HG03095 (cell line): ENCODE data around the gene PDGFB.

Experiments used
- ATAC-seq: cut with Tn5 transposase; IDR thresholded peaks from one replicate; pipeline ENCODE4 v1.9.1; 2021; ENCODE audit warnings: moderate library complexity; ENCODE audit not compliant: unreplicated experiment

Gene PDGFB

DNA sequence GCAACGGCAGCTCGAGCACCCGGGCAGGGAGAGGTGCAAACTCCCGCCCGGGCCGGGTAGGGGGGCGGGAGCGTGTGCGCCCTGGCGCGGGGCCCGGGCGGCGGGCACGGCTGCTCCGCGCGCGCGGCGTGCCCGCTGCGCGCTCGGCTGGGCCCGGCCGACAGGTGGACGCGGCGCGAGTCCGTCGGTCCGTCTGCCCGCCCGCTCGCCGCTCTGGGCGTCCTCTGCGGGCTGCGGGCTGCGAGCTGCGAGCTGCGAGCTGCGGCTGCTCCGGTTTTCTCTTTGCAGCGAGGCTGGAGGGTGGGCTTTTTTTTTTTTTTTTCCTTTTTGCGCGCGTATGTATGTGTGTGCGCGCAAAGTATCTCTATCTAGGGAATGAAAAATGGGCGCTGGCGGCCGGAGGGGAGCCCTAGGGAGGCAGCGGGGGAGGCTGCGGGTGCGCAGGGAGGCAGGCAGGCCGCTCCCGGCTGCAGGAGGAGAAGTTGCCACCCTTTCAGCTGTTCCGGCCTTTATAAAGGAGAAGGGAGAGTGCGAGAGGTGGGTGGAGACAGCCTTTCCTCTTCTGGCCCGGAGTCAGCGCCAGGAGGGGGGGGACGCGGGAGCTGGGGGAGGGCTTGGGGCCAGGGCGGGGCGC lies at the start of gene PDGFB:
Gene PDGFB (minus strand): TSS at position 487 of the 634 bp plus-strand sequence. CDS start 1,019 bp downstream, outside the sequence.
- no peak for ATAC-seq

DNA sequence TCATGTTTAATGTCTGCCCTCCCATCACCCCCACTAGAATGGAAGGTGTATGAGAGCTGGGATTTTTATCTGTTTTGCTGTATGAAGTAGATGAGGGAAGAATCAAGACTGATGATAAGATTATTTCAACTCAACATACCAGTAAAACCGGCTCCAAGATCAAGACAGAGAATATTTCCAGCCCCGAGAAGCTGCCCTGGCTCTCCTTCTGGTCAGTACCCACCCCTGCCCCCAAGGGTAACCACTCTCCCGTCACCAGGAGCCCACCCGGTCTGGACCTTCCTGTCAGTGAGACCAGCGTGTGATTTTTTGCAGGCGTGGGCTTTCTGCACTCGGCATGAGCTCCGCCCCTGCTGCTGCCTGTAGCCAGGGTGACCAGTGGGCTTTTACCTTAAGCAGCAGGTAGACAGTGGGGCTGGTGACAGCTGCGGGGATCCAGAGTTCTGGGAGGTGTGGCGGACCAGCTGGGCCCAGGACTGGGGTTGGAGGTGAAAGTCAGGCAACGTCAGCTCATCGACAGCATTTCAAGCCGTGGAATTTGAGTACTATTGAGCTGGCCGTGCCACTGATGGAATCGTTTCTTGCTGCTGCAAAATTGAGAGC lies 49.1 kb upstream of the PDGFB start:
- no peak for ATAC-seq

DNA sequence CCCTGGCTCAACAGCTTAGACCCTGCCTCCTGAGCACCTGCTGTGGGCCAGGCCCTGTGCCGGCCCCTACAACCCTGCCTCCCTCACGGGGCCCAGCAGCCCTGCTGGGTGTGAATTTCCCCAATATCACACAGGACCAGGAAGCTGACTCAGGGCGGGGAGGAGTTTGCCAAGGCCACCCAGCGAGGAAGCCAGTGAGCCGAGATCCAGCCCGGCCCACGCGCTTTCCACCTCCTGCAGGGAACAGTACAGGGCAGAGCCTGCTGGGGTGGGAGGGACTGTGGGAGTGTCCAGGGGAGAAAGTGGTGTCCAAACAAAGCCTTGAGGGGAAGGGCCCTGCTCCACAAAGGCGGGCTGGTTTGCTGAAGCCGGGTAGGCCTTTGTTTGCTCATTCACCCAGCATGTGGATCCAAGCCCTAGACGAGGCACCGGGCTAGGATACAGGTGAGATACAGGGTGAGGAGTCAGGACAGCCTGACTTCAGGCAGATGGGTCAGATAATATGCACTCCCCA lies 47.8 kb upstream of the PDGFB start:
- ATAC-seq, result no peak

DNA sequence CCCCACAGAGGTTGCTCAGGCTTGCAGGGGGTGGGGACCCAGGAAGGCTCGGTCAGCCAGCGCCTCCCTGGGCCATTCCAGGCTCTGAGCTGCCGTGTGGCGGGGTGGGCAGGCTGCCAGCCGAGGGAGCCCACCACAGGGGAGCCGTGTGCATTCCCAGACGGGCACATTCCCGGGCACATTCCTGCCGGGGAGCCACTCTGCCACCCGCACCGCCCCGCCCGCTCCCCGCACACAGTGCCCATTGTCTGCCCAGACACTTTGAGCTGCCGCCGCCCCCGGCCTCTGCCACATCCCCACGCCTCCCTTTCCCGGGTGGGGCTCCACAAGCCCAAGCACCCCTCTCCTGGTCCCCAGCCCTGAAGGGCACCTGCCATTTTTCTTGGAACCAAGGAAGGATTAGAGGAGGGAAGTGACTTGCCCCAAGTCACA lies 47.3 kb upstream of the PDGFB start:
- no peak for ATAC-seq

DNA sequence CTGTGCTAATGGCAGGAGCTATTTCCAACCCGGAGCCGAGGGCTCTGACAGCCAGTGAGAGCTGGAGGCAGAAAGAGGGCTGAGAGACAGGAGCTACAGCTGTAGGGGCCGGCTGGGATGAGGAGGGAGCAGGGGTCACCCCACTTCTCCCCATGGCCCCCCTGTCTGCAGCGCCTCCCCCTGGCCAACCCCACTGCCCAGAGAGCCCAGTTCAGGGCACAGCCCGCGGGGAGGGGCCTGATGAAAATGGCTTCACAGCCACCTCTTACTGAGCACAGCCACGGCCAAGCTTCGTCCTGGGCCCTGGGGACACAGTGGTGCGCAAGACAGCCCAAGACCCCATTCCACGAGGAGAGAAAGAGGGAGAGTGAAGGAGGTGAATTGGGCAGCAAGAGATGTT lies 46.7 kb upstream of the PDGFB start:
- ATAC-seq, result no peak

DNA sequence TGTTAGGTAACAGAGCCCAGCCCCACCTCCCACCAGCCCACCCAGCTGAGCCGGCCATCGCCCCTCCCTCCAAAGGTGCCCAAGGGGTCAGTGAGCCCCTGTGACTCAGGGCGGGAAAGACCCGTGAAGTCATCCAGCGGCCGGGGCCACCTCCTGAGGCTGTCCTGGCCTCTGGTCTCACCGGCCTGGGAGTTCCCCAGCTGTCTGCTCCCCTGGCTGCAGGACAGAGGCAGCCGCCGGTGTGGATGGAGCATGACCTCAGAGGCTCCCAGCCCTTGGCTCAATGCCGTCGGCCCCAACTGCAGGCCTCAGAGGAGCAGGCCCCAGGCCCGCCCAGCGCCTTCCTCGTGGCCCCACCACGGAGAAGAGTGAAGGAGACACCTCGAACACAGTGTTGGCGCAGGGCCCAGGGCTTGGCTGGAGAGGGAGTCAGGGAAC lies 46.0 kb upstream of the PDGFB start:
- no peak for ATAC-seq

DNA sequence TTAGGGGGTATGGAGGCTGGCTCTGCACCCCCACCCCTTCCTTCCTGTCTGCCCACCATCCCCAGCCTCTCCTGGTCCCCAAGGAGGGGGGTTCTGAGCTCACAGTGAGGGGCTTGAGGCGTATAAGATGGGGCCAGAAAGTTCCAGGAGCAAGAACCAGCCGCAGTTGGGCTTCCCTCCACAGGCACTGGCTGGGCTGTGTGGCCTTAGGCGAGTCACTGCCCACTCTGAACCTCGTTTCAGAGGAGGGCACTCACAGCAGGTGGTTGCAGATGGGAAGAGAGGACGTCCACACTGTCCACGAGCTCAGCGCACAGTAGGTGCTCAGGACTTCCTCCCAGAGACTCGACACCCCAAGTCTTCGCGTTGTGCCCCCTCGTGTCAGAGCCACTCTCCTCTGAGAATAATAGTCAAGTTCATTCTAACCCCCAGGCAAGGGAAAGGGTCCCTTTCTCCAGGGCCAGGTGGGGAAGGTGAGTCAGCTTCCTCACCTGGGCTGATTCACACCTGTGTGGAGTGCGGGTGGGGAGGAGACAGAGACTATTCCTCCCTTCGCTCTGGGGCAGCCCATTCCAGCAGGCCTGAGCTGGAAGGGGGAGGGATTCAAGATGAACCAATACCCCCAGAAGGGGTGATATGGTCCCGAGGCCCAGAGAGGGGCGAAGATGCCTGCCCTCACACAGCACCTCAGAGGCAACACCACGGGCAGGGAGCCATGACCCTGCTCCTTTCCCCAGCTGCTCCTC lies 45.4 kb upstream of the PDGFB start:
- ATAC-seq, result no peak

DNA sequence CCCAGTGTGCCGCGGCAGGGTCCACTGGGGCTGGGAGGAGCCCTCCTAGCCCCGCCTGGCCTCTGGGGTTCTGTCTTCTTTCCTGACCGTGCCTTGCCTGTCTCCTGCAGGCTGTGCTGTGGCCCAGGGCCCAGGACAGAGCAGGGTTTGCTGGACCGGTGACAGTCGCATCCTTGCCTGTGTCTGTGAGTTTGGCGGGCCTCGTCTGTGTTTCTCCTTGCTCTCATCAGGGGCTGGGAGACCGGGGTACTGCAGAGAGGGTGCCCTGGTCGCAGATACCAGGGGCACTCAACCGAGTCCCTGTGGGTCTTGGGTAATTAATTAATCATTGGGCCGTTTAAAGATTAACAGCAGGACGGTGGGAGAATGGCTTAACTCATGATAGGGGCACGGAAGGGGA lies 44.8 kb upstream of the PDGFB start:
- ATAC-seq, result no peak

DNA sequence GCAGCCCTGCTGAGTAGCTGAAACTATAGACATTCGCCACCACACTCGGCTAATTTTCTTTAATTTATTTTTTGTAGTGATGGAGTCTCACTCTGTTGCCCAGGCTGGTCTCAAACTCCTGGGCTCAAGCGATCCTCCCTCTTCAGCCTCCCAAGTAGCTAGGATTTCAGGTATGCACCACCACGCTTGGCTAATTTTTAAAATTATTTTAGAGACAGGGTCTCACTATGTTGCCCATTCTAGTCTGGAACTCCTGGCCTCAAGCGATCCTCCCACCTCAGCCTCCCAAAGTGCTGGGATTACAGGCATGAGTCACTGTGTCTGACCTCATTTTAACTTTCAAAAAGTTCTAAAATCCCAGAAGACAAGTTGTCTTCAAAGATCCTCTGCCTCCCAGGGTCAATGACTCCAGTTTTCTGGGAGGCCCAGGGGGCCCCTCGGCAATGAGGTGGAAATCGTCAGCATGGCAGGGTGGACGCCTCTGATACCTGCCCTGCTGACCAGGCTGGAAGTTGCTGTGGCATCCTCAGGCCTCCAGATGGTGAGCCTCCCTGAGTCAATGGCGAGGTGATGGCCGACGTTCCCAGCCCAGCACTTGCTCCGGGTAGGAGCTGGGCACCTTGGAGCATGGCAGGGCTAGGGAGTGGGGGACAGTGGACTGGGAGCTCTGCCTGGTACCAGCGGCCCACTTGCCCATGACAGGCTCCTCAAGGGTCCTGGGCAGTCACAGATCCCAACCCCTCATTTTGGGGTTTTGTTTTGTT lies 43.5 kb upstream of the PDGFB start:
- no peak for ATAC-seq

DNA sequence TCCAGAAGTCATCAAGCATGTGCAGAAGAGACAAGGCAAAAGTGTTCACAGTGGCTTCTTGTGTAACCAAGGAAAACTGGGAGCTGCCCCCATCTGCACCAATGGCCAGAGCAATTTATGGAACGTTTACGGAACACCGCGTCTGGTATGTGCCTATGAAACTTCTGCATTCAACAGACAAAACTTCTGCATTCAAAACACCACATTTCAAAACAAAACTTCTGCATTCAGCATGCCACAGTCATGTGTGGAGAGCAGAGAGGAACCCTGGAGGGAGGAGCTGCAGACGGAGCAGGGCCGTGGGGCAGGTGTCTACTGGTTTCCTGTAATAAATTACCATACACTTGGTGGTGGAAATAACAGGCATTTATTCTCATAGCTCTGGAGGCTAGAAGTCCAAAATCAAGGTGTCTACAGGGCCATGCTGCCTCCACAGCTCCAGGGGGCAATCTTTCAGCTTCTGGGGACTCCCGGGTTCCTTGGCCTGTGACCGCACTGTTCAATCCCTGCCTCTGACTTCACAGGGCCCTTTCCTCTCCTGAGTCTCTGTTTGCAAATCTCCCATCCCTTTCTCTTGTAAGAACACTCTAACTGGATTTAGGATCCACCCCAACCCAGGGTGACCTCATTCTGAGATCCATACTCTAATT lies 42.4 kb upstream of the PDGFB start:
- ATAC-seq, result no peak

DNA sequence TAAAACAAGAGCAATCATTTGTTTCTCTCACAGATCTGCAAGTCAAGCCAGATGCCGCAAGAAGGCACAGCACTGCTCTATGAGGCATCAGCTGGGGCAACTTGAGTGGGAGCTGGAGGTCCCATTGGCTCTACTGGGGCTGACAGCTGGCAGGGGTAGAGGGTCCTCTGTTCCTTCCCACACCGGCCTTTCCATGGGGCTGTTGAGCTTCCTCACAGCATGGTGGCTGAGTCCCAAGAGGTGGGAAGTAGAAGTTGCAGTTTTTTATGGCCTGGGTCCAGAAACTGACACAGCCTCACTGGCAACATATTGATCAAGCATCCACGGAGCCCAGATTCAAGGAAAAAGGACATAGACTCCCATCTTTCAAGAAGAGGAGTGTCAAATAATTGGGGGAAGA lies 40.2 kb upstream of the PDGFB start:
- no peak for ATAC-seq

DNA sequence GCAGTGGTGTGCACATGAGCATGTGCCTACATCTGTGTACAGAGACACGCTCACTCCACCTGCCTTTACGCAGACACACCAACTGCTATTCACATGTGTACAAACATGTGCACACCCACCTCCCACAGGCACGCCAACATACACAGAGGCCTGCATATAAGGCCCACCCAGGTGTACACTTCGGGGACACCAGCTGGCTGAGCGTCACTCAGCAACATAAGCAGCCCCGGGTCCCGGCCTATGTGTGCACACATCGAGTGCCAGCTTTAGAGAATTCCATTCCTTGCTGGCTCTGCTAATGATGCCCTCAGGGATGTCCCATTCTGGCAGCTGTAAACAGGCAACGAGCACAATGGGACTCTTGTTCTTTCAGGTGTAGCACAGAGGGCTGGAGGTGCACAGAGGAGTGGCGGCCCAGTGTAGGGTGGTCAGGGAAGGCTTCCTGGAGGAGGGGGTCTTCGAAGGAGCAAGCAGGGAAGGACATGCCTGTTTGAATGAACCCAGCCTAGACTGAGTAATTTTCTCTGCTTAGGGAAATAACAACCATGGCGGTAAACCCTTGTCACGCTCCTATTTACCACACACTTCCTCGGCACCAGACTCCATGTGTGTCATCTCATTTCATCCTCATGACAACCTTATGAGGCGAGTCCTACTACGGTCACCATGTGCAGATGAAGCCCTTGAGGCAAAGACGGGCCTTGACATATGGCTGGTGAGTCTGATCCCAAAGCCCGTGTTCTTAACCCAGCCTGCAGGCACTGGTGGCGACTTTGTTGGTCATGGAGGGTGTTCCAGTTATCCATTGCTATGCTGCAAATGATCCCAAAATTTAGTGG lies 39.6 kb upstream of the PDGFB start:
- ATAC-seq, result no peak

DNA sequence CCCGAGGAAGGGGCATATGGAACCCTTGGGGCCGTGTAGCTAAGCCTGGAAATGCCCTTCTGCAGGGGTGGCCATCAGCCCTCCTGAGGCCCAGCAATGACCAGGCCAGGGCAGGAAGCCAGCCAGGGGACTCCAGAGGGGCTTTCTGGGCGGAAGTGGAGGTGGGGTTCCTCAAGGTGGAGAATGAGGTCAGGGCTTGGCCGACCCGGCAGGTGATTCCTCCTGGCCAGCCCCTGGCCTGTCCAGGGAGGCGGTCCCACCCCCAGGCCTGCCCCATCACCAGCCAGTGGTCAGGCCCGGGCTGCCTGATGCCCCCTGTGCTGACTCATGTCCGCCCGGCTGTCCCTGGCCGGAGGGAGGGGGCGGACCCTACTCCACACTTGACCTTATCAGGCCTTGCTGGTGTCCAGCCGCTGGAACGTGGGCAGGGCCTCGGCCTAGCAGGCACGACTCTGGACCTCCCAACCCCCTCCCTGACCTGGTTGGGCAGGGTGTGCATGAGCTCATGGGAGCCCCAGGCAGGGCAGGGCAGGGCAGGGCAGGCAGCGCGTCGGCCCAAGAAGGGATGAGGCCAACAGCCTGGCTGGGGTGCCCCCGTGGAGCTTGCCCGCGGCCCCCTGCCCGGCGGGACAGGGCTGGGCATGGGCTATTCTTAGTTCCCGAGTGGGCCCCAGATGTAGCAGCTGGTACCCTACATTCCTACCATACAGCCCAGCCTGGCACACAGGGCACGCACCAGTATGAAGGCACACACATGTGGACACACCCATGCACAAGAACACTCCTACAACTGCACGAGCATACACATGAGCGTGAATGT lies 38.8 kb upstream of the PDGFB start:
- no peak for ATAC-seq

DNA sequence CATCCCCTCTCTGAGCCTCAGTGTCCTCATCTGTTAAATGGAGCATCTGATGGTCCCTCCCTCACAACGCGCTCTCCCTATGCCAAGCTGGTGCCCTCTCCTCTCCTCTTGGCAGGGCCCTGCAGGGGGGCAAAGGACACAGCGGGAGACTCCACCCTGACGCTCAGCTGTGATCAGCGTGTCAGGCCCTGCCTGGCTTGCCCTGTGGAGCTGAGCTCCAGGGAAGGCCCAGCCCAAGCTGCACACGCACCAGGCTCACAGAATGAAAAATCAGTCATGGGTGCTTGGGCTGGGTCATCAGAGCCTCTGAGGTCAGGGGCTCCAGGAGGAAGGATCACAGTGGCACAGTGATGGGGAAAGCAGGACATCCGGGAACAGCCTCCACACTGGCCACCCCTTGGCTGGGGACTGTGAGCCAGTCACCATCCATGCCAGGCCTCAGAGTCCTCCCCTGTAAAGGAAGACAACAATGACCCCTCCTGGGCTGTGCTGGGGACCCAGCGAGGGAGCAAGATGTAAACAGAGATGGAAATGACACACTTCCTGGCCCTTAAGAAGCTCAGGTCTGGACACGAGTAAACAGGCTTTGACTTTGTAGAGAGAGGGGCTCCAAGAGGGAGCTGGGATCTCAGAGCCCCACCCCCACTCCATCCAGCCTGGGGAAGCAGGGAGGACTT lies 38.0 kb upstream of the PDGFB start:
- ATAC-seq, result no peak

DNA sequence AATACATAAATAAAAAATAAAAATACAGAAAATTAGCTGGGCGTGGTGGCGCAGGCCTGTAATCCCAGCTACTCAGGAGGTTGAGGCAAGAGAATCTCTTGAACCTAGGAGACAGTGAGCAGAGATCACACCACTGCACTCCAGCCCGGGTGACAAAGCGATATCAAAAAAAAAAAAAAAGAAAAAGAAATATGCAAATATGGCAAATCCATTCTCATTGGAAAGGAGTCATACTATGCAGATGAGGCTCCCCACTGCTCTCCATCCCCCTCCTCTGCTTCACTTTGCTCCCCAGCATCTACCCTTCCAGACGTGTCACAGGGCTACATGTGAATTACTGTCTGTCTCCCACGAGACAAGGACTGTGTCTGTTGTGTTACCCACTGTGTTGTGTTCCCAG lies 36.3 kb upstream of the PDGFB start:
- no peak for ATAC-seq

DNA sequence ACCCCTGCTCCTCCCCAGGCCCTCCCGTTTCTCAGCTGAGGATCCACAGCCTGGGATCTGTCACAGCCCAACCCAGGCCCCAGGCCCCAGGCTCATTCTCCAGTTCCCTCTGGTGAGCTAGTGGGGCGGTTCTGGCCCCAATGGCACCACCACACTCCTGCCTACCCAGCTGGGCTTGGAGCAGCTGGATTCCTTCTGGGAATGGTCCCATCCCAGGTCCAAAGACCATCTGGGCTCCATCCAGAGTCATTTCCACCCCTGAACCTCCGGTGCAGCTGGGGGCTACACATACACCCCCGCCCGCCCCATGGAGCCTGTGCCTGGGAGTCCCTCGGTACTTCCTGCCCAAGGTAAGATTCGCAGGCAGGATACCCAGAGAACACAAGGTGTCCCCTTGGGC lies 35.5 kb upstream of the PDGFB start:
- no peak for ATAC-seq

DNA sequence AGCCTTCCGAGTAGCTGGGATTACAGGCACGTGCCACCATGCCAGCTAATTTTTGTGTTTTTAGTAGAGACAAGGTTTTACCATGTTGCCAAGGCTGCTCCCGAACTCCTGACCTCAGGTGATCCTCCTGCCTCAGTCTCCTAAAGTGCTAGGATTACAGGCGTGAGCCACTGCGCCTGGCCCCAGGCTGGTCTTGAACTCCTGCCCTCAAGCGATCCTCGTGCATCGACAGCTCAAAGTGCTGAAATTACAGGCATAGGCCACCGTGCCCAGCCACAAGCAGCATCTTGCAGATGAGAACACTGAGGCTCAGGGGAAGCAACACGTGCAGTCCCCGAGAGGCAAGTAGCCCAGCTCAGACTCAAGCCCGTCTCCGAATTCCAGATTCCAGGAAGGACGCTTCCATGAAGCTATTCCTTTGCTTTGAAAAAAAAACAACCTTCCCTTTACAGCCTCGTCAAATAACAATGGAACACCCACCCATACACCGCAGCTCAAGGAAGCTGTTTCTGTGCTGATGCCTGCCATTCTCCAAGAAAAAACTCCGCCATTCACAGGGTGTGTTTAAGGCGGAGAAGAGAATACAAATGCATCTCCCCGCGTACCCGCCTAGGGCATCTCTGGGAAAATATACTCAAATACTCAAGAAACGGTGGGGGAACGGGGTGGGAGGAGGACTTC lies 34.5 kb upstream of the PDGFB start:
- ATAC-seq, result no peak

DNA sequence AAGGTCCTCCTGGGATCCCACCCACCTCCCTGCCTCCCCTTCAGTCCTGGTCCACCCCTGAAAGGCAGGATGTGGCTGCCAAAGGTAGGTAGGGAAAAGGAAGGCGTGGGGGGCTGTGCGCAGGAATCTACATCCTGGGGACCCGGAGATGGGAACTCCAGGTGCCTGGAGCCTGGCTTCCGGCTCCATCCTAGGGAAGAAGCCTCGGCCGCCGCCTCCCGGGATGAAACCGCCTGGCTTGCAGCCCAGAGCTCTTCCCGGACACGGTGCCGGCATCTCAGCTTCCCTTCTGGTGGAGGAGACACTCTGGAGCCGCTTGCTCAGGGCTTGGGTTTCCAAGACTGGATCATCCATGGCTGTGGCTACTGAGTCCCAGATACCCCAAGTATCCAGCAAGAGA lies 33.3 kb upstream of the PDGFB start:
- no peak for ATAC-seq
